ENCODE measurements around the gene ATXN1. TPM values are rescaled to one million over a fixed set of nuclear protein-coding genes. Genes with fewer than 3 reads are reported as not detected.

ATXN1 gene
- total RNA-seq, 1 donor from 2014 or later, result 62.7 TPM

DNA sequence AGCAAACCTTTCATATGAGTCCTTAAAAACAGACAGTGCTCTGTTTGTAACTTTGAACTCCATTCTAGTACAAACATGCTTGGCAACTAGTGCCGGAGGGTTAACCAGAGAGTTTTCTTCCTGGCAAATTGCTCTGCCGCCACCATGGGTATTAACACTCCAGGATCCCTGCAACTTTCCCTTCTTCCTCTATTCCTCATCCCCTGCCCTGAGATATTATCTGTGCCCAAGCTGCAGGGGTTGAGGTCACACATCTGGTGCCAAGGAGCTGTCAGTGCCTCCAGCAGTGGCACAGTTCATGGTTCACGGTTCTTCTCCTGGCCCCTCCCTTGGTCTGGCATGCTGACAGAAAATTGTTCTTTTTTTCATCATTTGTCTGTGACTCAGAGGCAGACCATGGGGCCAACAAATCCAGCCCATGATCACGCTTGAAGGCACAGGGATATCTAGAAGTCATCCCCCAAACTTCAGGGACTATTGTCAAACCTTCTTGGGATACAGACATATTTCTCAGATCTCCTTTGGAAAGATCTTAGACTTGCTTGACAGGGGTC is 77.5 kb downstream of the ATXN1 start:
- intact Hi-C loops (cut with micrococcal nuclease), result loop anchor here (2.0 kb wide), 1 partner anchor 25 kb away; no protein-coding TSS in a partner anchor

DNA sequence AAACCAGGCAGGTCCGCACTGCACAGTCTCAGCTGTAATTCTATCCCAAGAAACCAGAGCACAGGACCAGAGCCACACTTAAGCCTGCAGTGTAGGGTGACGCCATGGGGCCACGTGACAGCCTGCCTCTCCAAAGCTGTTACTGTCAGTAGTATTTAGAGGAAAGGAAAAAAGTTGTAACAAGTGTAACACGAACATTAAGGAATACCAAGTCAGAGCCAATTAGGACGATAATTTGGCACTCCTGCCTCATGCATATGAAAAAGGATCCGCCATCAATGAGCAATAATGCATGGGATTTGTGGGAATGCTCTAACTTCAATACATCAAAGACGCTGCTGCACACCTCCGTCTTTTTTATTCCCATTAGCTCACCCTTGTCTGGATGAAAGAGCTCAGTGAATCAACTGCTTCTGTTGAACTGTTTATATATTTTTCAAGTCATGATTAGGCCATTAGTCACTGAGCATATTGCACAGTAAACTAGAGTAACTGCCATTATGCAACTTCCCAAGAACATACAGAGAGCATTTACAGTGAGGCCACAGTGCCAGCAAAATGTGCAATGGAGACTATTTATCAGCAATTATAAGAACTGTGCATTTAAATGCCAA is 79.9 kb downstream of the ATXN1 start:
- intact Hi-C loops (cut with micrococcal nuclease), result no loop called here

DNA sequence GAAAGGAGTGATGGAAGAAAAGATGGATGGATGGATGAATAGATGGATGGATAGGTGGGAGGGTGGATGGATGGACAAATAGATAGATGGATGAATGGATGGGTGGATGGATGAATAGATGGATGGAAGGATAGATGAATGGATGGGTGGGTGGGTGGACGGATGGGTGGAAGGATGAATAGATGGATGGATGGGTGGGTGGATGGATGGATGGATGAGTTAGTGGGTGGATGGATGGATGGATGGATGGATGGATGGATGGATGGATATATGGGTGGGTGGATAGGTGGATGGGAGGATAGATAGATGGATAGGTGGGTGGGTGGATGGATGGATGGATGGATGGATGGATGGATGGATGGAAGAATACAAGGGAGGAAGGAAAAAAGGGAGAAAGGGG is 82.2 kb downstream of the ATXN1 start:
- intact Hi-C loops (cut with micrococcal nuclease), result no loop called here

DNA sequence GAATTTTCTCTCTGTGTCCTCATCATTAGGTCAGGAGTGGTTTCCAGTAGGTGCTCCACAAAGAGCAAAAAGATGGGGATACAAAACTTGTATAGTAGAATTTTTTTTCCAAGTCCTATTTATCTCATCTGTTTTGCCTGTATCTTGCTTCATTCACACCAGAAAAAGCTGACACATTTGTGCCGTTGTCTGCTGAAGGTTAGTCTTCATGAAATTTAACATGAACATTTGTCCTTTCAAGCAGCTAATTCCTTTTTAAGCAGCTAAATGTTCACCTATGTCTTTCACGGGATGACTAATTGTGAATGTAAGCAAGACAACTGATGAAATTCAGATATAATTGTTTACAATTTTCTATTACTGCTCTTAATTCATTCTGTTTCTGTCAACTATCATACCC is 83.8 kb downstream of the ATXN1 start:
- intact Hi-C loops (cut with micrococcal nuclease), result no loop called here

DNA sequence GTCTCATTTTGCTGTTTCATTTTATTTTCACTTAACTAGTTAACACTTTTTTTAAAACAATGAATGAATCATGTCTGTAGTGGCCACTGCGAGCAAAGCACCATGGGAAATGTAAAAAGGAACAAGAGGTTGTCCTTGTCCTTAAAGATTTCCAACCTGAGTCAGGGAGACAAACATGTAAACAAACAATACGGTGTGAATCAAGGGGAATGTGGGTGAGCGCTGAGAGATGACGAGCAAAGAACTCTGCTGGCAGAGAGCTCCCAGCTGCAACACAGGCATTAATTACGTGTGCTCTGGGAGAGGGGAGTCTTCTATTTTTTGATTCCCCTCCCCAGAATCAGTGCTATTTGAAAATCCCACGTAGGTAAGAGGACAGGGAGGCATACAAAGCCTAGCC is 84.3 kb downstream of the ATXN1 start:
- intact Hi-C loops (cut with micrococcal nuclease), result no loop called here

DNA sequence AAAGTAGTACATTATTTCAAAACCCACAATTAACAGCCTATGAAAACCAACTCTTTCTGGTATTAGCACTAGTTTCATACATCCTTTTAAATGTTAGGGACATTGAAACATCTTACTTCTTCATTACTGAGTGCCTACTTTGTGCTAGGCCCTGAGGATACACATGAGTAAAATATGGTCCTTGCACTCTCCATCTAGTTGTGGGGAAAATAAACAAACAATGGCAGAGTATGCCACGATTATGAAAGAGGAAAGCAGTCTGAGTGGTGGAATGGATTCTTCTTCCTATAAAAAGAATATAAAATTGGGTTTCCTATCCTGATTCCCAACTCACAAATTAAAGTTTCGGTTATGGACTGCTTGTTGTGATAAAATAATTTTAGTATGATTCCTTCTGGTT is 84.9 kb downstream of the ATXN1 start:
- intact Hi-C loops (cut with micrococcal nuclease), result no loop called here

DNA sequence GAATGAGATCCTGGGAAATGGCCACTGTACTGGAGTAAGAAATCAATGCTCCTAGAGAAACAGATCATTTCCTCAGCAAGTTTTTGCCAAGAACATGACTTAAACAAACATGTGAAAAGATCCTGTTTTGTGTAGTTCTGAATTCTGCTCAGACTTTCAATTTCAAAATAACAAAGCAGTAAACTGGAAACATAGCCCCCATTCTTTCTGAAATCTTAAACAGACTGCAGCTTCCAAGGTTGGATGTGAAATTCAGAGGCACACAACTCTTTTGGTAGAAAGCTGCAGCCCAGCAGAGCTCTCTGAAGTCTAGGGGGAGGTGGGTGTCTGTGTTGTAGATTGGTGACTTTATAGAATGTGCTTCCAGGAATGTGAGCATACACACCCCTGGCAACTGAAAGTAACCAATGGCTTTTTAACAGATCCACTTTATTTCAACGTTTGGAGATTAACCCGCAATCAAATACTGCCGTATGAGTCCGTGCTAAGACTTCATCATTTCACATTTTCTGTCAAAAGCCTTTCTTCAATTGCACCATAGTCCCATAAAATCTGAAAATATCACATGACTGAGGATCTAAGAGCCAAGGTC is 86.4 kb downstream of the ATXN1 start:
- intact Hi-C loops (cut with micrococcal nuclease), result no loop called here

DNA sequence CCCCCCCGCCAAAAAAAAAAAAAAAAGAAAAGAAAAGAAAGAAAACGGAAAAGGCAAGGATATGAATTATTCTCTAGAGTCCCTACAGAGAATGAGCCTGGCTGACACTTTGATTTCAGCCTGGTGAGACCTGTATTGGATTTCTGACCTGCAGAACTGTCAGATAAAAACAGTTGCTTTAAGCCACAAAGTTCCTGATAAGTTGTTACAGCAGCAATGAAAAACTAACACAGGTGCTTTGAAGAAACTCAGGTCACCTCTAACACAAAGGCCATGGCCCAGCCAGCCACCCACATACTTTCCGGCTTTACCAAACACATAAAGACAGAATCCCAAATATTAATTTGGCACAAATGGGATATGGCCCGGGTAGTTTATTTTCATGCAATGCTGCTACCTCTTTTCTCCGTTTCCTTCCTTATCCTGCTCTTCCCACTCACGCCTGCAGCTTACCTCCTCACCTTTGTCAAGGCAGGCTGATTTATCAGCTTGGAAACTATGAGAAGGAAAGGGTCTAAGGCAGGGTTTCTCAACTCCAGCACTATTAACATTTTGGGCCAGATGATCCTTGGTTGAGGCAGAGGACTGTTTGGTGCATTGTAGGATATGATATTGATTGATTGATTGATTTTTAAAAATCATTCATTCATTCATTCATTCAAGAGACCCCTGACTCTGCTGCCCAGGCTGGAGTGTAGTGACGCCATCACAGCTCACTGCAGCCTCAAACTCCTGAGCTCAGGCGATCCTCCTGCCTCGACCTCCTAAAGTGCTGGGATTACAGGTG is 88.1 kb downstream of the ATXN1 start:
- intact Hi-C loops (cut with micrococcal nuclease), result no loop called here

DNA sequence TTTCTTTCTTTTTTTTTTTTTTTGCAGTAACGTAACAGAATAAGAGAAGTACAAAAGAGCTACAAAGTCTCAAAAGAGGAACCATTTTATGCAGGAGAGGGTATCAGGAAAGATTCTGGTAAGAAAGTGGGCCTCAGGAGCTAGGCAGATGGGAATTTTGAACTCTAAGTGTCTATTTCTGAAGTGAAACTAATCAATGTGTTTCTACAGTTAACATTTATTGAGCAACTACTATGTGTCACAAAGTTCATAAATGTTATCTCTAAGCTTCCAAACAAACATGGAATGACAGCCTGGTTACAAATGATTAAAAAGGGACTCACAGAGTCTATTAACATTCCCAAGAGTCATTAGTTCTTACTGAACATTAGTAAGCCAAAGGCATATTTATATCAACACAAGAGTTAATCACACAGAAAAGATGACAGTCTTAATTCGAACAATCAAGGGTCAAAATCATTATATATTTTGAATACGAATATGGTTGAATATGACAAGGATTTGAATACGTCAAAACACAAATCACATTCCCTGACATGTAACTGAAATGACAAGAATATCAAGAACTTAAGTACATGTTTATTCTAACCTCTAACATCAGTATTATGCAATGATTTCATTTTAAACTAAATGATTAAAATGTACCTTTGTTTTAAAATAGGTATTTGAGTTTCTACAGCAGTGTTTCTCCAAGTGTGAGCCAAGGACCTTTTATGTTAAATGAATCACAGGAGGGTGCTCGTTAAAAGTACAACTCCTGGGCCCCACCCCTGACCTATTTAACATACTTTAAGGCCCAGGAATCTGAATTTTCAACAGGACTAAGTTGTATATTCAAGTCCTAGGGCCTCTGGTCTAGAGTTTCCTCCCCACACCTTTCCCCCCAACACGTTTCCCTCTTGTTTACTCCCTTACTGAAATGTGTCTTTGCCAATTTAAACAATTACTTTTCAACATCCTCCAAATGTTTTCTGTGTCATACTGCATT is 89.7 kb downstream of the ATXN1 start:
- intact Hi-C loops (cut with micrococcal nuclease), result no loop called here

DNA sequence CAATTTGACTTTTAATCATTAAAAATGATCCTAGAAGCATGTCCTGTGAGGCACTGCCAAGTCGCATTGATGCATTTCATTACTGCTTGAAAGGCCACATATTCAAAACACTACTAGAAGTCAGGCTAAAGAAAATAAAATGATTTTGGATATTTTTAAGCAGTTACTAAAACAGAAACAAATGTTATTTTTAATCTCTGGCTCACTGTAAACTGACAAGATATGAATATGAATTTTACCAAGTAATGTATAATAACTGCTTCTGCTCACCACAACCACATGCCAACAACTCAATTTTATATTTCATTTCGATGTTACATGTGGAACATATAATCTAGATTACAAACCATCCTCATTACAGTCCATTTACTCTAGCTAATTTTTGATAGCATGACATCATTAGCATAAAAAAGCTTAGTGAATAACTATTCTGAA is 90.6 kb downstream of the ATXN1 start:
- intact Hi-C loops (cut with micrococcal nuclease), result no loop called here

DNA sequence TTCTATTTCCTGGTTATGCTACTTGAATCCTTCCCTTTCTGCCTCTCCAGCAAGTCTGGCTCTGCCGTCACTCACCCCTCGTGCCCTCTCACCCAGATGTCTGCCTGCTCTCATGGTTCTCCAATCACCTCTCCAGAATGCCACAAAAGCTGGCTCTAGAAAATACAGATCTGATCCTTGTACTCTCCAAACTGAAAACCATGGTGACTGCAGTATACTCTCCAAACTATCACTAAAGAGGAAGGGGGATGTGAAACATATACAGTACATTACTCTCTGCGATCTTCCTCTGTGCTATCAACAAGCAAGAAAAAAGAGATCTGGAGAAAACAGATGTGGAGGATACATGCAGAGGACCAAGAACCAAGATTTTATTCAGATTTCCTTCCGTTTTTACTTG is 91.1 kb downstream of the ATXN1 start:
- intact Hi-C loops (cut with micrococcal nuclease), result no loop called here

DNA sequence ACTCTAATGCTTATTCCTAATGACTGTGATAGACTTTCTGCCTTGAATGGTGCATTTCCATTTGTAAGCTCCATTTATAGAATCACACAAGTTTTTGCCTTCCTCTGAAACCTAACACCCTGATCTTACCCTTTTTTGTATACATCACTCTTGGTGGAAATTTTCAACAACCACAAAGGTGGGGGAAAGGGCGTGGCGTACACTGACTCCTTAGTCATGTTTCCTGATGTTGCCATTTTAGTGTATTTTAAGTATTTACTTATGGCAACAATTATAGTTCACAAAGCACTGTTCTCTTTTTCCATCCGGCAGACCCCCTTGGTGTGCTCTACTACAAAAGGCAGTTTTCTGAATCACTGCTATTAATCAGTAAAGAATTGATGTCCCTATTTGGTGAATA is 92.0 kb downstream of the ATXN1 start:
- intact Hi-C loops (cut with micrococcal nuclease), result loop anchor here (1.0 to 2.0 kb wide), 3 partner anchors 10 to 18 kb away; no protein-coding TSS in a partner anchor

DNA sequence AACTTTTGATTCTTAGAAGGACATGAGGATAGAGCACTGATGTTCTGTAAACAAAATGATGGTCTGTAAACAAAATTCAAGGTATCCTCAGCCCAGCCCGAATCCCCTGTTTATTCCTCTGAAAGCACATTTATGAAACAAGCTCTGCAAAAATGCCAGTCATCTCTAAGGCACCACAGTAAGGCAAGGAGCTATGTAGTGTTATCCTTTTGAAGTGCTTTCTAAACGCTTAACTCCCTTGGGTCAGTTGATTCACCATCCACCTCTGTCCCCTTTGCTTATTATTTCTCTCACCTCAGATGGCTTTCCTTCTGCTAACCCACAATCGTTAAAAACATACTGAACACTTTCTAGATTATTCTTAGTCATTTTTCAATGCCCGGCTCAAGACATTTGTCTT is 93.8 kb downstream of the ATXN1 start:
- intact Hi-C loops (cut with micrococcal nuclease), result no loop called here

DNA sequence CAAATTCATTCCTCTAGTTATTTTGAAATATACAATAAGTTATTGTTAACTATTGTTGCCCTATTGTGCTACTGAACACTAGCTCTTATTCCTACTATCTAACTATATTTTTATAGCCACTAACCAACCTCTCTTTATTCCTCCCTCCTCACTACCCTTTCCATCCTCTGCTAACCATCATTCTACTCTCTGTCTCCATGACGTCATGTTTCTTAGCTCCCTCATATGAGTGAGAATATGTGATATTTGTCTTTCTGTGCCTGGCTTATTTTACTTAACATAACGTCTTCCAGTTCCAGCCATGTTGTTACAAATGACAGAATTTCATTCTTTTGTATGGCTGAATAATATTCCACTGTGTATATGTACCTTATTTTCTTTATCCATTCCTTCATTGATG is 95.3 kb downstream of the ATXN1 start:
- intact Hi-C loops (cut with micrococcal nuclease), result no loop called here

DNA sequence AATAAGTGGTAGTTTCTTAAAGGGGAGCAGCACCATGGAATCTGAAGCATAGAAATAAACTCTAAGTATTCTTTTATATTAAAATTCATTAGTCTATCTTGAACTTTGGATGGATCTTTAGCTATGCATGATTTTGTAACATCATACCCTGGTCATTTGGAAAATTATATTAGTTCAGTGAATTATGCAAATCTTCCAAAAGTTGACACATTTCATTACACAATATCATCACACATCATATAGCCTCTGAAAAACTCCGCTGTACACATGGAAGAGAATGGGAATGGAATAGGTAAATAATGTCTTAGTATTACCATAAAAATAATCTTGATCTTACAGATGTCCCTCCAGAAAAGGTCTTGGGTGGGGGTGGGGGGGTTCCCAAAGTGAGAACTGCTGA is 96.1 kb downstream of the ATXN1 start:
- intact Hi-C loops (cut with micrococcal nuclease), result no loop called here

DNA sequence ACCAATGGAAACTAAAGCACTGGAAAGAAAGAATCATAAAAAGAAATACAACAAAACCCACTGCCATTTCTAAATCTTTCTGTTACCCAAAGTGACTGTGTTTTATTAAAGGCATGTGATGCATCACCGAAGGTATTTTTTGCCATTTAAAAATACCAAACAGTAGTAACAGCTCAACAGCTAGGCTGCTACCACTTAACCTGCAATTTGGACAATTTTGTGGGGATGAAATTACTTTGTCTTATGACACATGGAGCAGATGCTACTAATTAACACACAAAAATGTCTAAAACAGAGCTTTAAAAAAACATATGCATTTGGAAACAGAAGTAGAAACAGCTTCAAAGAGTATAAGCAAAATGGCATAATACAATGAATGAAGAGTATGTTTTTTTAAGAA is 97.4 kb downstream of the ATXN1 start:
- intact Hi-C loops (cut with micrococcal nuclease), result no loop called here

DNA sequence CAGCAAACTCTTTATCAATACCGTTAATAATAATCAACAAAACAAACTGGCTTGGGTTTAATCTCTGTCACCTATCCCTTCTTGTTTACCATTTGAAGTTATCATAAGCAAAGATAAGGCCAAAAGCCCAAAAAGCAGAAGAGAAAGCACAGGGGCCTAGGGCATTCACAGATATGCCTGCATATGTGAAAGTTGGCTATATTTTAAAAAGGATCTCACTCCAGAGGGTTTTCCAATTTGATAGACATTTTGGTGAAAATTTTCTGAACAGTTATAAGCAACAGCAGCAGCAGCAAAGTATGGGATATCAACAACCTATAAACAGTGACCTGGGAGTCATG is 101.1 kb downstream of the ATXN1 start:
- intact Hi-C loops (cut with micrococcal nuclease), result no loop called here

DNA sequence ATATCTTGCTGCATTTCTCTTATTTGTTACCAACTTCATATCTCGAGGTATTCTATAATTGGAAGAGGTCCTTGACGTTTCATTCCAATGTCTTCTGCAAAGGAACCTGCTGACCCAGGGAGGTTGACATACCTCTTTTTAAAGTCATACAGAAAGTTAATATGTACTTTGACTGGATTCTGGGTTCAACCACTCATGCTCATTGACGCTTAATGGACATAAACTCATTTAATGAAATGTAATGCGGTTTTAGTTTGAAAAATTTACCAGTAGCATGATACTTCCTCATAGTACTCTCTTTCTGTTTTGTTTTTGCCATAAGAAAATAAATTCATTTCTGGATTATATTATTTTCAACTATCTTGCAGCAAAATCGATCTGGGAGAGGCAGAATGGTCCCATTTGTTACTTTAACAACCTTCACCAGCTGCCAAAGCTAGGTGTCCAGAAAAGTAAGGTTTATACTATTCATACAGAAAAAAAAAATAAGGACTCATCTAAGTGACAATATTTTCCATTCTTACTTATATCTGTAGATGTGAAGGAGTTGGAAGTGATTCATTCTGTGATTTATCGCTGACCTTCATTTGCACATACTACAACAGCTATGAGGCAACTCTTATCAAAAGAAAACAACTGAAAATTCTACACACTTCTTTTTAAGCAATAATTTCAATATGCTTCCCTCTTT is 101.6 kb downstream of the ATXN1 start:
- intact Hi-C loops (cut with micrococcal nuclease), result loop anchor here (1.0 to 10.0 kb wide), 4 partner anchors 10 to 525 kb away; no protein-coding TSS in a partner anchor

DNA sequence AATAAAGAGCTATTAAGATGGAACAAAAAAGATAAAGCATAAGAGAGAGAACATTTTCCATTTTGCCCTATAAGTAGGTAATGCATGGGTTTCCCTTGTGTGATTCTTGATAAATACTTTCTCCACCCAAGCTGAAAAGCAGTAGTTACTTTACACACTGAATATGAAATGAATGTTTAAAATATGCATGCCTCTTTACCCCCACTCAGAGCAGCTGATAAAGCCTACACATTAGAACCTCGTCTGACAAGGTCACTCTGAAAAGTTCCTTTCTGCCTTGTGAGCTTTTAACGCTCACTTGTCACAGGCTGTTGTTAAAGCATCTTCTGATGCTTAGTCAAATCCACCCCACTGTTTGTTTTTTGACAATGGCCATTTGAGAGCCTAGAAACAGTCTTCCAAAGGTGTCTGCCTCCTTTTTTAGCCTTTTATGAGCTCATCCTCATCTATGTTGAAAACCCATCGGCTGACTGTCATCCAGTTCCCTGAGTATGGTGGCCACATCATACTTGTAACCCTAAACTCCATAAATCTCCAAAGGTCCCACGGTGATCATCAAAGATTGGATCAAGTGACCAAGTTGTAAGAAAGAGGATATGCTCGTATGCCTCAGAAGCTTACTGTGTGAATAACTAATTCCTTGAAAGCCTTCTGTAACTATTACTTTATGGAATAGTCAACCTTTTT is 102.8 kb downstream of the ATXN1 start:
- intact Hi-C loops (cut with micrococcal nuclease), result loop anchor here (1.0 to 10.0 kb wide), 5 partner anchors 11 to 524 kb away; no protein-coding TSS in a partner anchor

DNA sequence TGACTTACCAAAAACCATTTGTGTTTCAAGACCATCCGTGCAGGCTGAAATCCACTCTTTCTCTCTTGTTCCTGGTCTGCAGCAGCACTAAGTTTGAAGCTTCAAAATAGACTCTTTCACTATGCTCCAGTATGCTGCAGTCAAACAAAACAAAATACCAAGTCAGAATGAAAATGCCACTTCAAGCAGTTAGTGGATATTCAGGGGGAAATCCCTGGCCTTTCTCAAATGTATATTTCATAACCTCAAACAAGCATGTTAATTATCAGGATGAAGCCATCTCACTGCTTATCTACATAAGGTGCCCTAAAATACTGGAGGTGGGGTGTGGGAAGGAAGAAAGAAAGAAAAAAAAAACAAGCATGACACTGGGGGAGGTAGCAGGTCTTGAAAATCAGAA is 103.5 kb downstream of the ATXN1 start:
- intact Hi-C loops (cut with micrococcal nuclease), result loop anchor here (1.0 to 10.0 kb wide), 4 partner anchors 27 to 523 kb away; no protein-coding TSS in a partner anchor
